Measurements from ENCODE around the gene STOX1. TPM values are rescaled to one million over a fixed set of nuclear protein-coding genes. Genes with fewer than 3 reads are reported as not detected.
A peak's percentile ranks its signal among the peaks of the same experiment; 100 is the strongest.
"Not testable (repeated sequence)": the region's sequence is repeated elsewhere in the genome, so short reads cannot be mapped to it uniquely, and the experiment has no call there.

The STOX1 gene, protein sequence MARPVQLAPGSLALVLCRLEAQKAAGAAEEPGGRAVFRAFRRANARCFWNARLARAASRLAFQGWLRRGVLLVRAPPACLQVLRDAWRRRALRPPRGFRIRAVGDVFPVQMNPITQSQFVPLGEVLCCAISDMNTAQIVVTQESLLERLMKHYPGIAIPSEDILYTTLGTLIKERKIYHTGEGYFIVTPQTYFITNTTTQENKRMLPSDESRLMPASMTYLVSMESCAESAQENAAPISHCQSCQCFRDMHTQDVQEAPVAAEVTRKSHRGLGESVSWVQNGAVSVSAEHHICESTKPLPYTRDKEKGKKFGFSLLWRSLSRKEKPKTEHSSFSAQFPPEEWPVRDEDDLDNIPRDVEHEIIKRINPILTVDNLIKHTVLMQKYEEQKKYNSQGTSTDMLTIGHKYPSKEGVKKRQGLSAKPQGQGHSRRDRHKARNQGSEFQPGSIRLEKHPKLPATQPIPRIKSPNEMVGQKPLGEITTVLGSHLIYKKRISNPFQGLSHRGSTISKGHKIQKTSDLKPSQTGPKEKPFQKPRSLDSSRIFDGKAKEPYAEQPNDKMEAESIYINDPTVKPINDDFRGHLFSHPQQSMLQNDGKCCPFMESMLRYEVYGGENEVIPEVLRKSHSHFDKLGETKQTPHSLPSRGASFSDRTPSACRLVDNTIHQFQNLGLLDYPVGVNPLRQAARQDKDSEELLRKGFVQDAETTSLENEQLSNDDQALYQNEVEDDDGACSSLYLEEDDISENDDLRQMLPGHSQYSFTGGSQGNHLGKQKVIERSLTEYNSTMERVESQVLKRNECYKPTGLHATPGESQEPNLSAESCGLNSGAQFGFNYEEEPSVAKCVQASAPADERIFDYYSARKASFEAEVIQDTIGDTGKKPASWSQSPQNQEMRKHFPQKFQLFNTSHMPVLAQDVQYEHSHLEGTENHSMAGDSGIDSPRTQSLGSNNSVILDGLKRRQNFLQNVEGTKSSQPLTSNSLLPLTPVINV
- 2.4 TPM in 2 replicates for total RNA-seq (2014; rRNA removed; shearing (Covaris generic))

DNA sequence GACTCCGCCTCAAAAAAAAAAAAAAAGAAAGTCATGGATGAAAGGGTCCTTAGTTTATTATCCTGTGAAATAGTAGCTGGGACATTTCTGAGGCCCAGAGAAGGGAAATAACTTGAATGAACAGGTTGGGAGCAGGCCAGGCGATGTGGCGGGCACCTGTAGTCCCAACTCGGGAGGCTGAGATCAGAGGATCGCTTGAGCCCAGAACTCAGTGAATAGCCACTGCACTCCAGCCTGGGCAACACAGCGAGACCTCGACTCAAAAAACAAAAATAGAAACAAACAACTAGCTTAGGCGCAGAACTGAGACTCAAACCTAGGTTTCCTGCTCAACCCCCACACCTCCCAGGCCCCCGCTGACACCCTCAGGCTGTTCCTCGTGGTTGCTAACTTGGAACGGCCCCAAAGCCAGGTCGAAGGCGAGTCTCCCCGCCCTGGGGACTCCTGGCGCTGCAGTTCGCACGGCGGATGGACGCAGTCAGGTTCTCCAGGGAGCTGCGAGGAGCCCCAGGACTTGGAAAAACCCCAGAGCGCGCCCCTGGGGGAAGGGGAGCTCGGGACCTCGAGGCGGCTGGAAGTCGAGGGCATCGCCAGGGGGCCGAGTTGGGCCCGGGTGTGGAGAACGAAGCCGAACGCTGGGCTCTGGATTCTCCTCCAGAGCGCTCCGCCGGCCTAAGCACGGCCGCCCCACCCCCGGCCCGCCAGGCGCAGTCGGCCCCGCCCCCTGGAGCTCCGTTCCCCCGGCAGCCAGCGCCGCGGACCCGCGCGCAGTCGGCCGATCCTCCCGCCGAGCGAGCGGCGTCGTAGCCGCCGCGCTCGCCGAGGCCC, at the start of gene STOX1:
Gene STOX1, plus strand, starts transcription at position 768 of the 828 bp plus-strand sequence. CDS start 93 bp downstream, outside the sequence.
- peak within 1 kb of the TSS; percentile 66 for H3K4me3 ChIP-seq (ENCODE audit: insufficient read depth, low read depth, low read length)
- H3K27me3 ChIP-seq (ENCODE audit: control insufficient read depth, insufficient read depth, low read length) = peaks cover 11% of the 10 kb centered on the region
- peak; percentile 94 for DNase-seq
- no peaks in the 10 kb centered on the region for H3K36me3 ChIP-seq (replicated peaks; ENCODE audit: control insufficient read depth, insufficient read depth, low read length)

- Histone ChIP-seq H3K4me3 (ENCODE audit: insufficient read depth, low read depth, low read length) (no peak overlapping the region), H3K36me3 (replicated peaks; ENCODE audit: control insufficient read depth, insufficient read depth, low read length) (peaks cover 11% of the 10 kb centered on the region), H3K27me3 (ENCODE audit: control insufficient read depth, insufficient read depth, low read length) (no peaks in the 10 kb centered on the region)
- no peak for DNase-seq
Measured at GRCh38 chr10:68781613-68782574, 45.4 kb upstream of the STOX1 start.

- H3K27me3 ChIP-seq (ENCODE audit: control insufficient read depth, insufficient read depth, low read length) = no peaks in the 10 kb centered on the region
- H3K36me3 ChIP-seq (replicated peaks; ENCODE audit: control insufficient read depth, insufficient read depth, low read length) = peaks cover 18% of the 10 kb centered on the region
- no peak overlapping the region for H3K4me3 ChIP-seq (ENCODE audit: insufficient read depth, low read depth, low read length)
- DNase-seq = no peak
Measured at GRCh38 chr10:68784476-68784875, 42.9 kb upstream of the STOX1 start.

DNA sequence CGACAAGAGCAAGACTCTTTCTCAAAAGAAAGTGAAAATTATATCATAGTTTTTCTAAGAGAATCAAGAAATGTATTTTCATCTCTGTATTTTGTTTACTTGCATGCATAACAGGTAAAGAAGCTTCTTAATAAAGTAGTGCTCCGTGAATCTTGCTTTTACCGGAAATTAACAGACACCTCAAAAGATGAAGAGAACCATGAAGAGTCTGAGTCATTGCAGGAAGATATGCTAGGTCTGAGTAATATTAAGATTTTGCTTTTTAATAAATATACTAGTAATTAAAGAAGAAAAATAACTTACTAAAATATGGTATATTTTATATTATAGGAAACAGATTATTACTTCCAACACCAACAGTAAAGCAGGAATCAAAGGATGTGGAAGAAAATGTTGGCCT, 39.5 kb upstream of the STOX1 start:
- H3K36me3 ChIP-seq (replicated peaks; ENCODE audit: control insufficient read depth, insufficient read depth, low read length) = peaks cover 30% of the 10 kb centered on the region
- DNase-seq = no peak
- no peak overlapping the region for H3K4me3 ChIP-seq (ENCODE audit: insufficient read depth, low read depth, low read length)
- H3K27me3 ChIP-seq (ENCODE audit: control insufficient read depth, insufficient read depth, low read length) = no peaks in the 10 kb centered on the region

- H3K27me3 ChIP-seq (ENCODE audit: control insufficient read depth, insufficient read depth, low read length) = no peaks in the 10 kb centered on the region
- H3K4me3 ChIP-seq (ENCODE audit: insufficient read depth, low read depth, low read length) = no peak overlapping the region
- H3K36me3 ChIP-seq (replicated peaks; ENCODE audit: control insufficient read depth, insufficient read depth, low read length) = peaks cover 26% of the 10 kb centered on the region
- DNase-seq = no peak
Measured at GRCh38 chr10:68790476-68790875, 36.9 kb upstream of the STOX1 start.

DNA sequence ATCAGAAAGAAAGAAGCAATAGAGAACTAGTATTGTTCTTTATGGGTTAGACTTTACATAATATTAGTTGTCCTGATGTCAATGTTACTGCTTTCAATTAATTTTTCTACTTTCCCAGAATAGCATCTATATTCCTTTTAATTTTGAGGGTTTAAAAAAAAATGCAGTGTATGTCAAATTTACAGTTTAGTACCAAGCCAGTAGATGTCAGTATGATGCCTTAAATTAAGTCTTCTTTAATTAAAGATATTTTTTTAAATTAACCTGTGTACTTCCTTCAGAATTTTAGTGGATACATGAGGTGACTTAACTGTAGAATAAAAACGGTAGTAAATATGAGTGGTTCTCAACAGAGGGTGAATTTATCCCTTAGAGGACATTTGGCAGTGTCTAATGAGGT, 35.2 kb upstream of the STOX1 start:
- DNase-seq = no peak
- no peaks in the 10 kb centered on the region for H3K27me3 ChIP-seq (ENCODE audit: control insufficient read depth, insufficient read depth, low read length)
- H3K4me3 ChIP-seq (ENCODE audit: insufficient read depth, low read depth, low read length) = no peak overlapping the region
- peaks cover 19% of the 10 kb centered on the region for H3K36me3 ChIP-seq (replicated peaks; ENCODE audit: control insufficient read depth, insufficient read depth, low read length)

DNA sequence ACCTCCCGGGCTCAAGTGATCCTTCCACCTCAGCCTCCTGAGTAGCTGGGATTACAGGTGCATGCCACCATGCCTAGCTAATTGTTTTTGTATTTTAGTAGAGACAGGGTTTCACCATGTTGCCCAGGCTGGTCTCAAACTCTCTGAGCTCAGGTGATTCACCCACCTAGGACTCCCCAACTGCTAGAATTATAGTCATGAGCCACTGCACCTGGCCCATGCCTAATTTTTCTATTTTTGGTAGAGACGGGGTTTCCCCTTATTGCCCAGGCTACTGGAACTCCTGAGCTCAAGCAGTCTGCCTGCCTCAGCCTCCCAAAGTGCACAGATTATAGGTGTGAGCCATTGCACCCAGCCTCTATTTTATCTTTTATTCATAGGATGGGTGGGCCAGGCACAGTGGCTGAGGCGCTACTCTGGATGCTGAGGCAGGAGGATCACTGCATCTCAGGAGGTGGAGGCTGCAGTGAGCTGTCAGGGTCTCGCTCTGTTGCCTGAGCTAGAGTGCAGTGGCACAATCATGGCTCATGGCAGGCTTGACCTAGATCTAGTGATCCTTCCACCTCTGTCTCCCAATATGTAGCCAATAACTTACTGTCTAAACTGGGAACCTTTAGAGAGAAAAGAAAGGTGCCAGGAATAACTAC, 31.3 kb upstream of the STOX1 start:
- Histone ChIP-seq H3K27me3 (ENCODE audit: control insufficient read depth, insufficient read depth, low read length) (no peaks in the 10 kb centered on the region), H3K36me3 (replicated peaks; ENCODE audit: control insufficient read depth, insufficient read depth, low read length) (peaks cover 4% of the 10 kb centered on the region), H3K4me3 (ENCODE audit: insufficient read depth, low read depth, low read length) (no peak overlapping the region)
- no peak for DNase-seq

- H3K27me3 ChIP-seq (ENCODE audit: control insufficient read depth, insufficient read depth, low read length) = no peaks in the 10 kb centered on the region
- no peak overlapping the region for H3K4me3 ChIP-seq (ENCODE audit: insufficient read depth, low read depth, low read length)
- peaks cover 2% of the 10 kb centered on the region for H3K36me3 ChIP-seq (replicated peaks; ENCODE audit: control insufficient read depth, insufficient read depth, low read length)
- DNase-seq = no peak
Measured at GRCh38 chr10:68796605-68797004, 30.7 kb upstream of the STOX1 start.

DNA sequence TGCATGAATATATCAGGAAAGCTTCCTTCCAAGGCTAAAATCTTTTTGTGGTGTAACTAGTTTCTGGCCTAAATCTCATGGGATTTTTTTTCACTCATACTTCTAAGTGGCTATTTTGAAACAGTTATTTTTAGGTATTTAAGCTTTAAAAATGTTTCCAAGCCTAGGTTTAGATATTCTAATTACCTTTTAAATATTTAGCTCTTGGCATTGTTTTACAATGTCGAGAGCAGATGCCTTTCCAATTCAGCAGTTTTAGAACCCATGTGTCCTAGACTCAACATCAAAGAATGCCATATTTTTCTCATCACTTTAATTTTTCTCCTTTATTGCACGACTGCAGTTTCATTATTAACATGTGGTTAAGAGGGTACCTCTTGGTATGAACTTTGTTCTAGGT, 27.1 kb upstream of the STOX1 start:
- Histone ChIP-seq H3K4me3 (ENCODE audit: insufficient read depth, low read depth, low read length) (no peak overlapping the region), H3K27me3 (ENCODE audit: control insufficient read depth, insufficient read depth, low read length) (no peaks in the 10 kb centered on the region), H3K36me3 (replicated peaks; ENCODE audit: control insufficient read depth, insufficient read depth, low read length) (no peaks in the 10 kb centered on the region; the same call in 1 of the 2 replicates)
- DNase-seq = no peak

- Histone ChIP-seq H3K27me3 (ENCODE audit: control insufficient read depth, insufficient read depth, low read length) (no peaks in the 10 kb centered on the region), H3K4me3 (ENCODE audit: insufficient read depth, low read depth, low read length) (no peak overlapping the region), H3K36me3 (replicated peaks; ENCODE audit: control insufficient read depth, insufficient read depth, low read length) (no peaks in the 10 kb centered on the region)
- DNase-seq = no peak
Measured at GRCh38 chr10:68804692-68805091, 22.6 kb upstream of the STOX1 start.

DNA sequence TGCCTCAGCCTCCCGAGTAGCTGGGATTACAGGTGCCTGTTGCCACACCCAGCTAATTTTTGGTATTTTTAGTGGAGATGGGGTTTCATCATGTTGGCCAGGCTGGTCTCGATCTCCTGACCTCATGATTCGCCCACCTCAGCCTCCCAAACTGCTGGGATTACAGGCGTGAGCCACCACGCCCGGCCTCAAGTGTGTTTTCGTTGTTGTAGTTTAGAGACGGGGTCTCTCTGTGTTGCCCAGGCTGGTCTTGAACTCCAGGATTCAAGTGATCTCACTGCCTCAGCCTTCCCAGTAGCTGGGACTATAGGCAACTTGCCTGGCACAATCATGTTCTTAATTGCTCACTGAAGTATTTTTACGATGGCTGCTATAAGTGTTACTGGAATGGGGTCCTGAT, 16.5 kb upstream of the STOX1 start:
- not testable (repeated sequence) for DNase-seq; H3K36me3 ChIP-seq (replicated peaks; ENCODE audit: control insufficient read depth, insufficient read depth, low read length); H3K4me3 ChIP-seq (ENCODE audit: insufficient read depth, low read depth, low read length); H3K27me3 ChIP-seq (ENCODE audit: control insufficient read depth, insufficient read depth, low read length)

- H3K27me3 ChIP-seq (ENCODE audit: control insufficient read depth, insufficient read depth, low read length) = no peaks in the 10 kb centered on the region
Measured at GRCh38 chr10:68811314-68812009, 15.9 kb upstream of the STOX1 start.

More at GRCh38 chr10:68811314-68812009, 15.9 kb upstream of the STOX1 start:
- no peak overlapping the region for H3K4me3 ChIP-seq (ENCODE audit: insufficient read depth, low read depth, low read length)
- no peak for DNase-seq
- H3K36me3 ChIP-seq (replicated peaks; ENCODE audit: control insufficient read depth, insufficient read depth, low read length) = no peaks in the 10 kb centered on the region
